Stomach (tissue), 9 donors: ENCODE data around the gene CHP2. TPM values are rescaled to one million over a fixed set of nuclear protein-coding genes. Genes with fewer than 3 reads are reported as not detected.

Source experiments
- DNase-seq, 2 donors: peaks; one replicate each; pipeline versions ENCODE4 v3.0.0 to v3.0.0-alpha.2; 2013 to 2019
- H3K27ac ChIP-seq, 5 donors: fragments of 200-600 bp in 4 of 5; sonication (generic) in 4 of 5; one replicate each; pipeline ENCODE4 v1.5.1; 2013 to 2019; ENCODE audit warnings: mild to moderate bottlenecking in 1 of 5, moderate library complexity in 1 of 5
- H3K27me3 ChIP-seq, 3 donors: fragments of 200-600 bp; sonication (generic); one replicate each; pipeline ENCODE4 v1.5.1; 2017 to 2019; ENCODE audit warnings: mixed run types in 1 of 3
- H3K36me3 ChIP-seq, 4 donors: fragments of 200-600 bp; sonication (generic); 1 replicate in 3 of 4; 2 replicates in 1 of 4; pipeline ENCODE4 v1.5.1; 2016 to 2019
- H3K4me1 ChIP-seq, 4 donors: fragments of 200-600 bp; sonication (generic); one replicate each; pipeline ENCODE4 v1.5.1; 2016 to 2019
- H3K4me3 ChIP-seq, 4 donors: fragments of 200-600 bp; sonication (generic) in 3 of 4; one replicate each; pipeline ENCODE4 v1.5.1; 2016 to 2019; ENCODE audit warnings: mild to moderate bottlenecking in 1 of 4
- H3K9me3 ChIP-seq, 4 donors: fragments of 200-600 bp; sonication (generic); one replicate each; pipeline ENCODE4 v1.5.1; 2016 to 2019
- CTCF ChIP-seq, 7 experiments: fragments of 450-650 bp in 4 of 7; fragments of 200-600 bp in 3 of 7; sonication (generic) in 3 of 7; IDR thresholded peaks; one replicate each; pipeline ENCODE4 v1.5.1; 2016 to 2019; ENCODE audit warnings: antibody characterized with exemption in 7 of 7, control low read depth in 2 of 7, mild to moderate bottlenecking in 1 of 7
- EP300 ChIP-seq: sonication (generic); formaldehyde crosslinking; IDR thresholded peaks from one replicate; pipeline ENCODE4 v1.6.1; 2017; ENCODE audit warnings: antibody characterized with exemption
- POLR2A ChIP-seq, 4 donors: fragments of 450-650 bp; IDR thresholded peaks; one replicate each; pipeline ENCODE4 v1.6.1; 2016; ENCODE audit warnings: antibody characterized with exemption in 4 of 4, control low read depth in 2 of 4, mild to moderate bottlenecking in 1 of 4, moderate library complexity in 1 of 4
- POLR2AphosphoS5 ChIP-seq, 3 donors: sonication (generic); formaldehyde crosslinking; IDR thresholded peaks; one replicate each; pipeline ENCODE4 v1.6.1; 2016; ENCODE audit warnings: antibody characterized with exemption in 3 of 3
- WGBS, 5 donors: extraction: QIAGEN DNeasy Blood & Tissue Kit in 3 of 5; methylation state at CpG; one replicate each; pipeline versions ENCODE4 v1.1.5 to v1.1.7; 2013 to 2018; 5-methylcytosine and 5-hydroxymethylcytosine counted together
- intact Hi-C: fragments of 100-400 bp; cut with DNase I; formaldehyde crosslinking; loops from one replicate; pipeline ENCODE4 v1.15.1; 2023; ENCODE audit warnings: low total_unique reads
- polyA plus RNA-seq, 3 donors: library from polyadenylated mRNA; stranded (reverse); fragments of 200-250 nt; gene quantifications; one replicate each; pipeline ENCODE4 v1.2.3, GENCODE V29; 2013
- total RNA-seq, 5 donors: library from RNA; depleted of rRNA; stranded (reverse); fragments of >200 nt; gene quantifications; one replicate each; pipeline versions ENCODE4 v1.1.0 to v1.2.3, GENCODE V29; 2014 to 2016
- donor health status: healthy with polysubstance abuse.
- donor health status: Bipolar disorder and iron deficiency.
- donor health status: healthy.

Gene CHP2
- total and polyA plus RNA-seq, 8 donors: 0.05 to 116 (median 1.0) TPM; not detected in 4

- no peaks in the 10 kb centered on the region for H3K4me1 ChIP-seq
- TF ChIP-seq EP300 (no peak), CTCF (IDR thresholded peaks at IDR 0.05) (no peak), POLR2AphosphoS5 (IDR thresholded peaks at IDR 0.05) (no peak), POLR2A (IDR thresholded peaks at IDR 0.05) (no peak)
- H3K4me3 ChIP-seq: no peak overlapping the region
- 71 to 79% (median 74%) methylated on average over 8 of the region's 8 CpGs for WGBS, 5 donors
- peaks cover 0 to 18% (median 9%) of the 10 kb centered on the region in 4 donors for H3K9me3 ChIP-seq
- H3K27ac ChIP-seq: no peak overlapping the region
- H3K27me3 ChIP-seq: peaks cover 0 to 7% (median 0%) of the 10 kb centered on the region in 3 donors
- no peak for DNase-seq
- no peaks in the 10 kb centered on the region for H3K36me3 ChIP-seq
- intact Hi-C loops: no loop called here
These were observed 30.6 kb upstream of the CHP2 start for GRCh38 chr16:23724096-23724784.

GRCh38 chr16:23724785-23725131, 30.1 kb upstream of the CHP2 start:
- WGBS, 5 donors: 69 to 76% (median 70%) methylated on average over 3 of the region's 3 CpGs
- TF ChIP-seq CTCF (IDR thresholded peaks at IDR 0.05) (no peak), POLR2AphosphoS5 (IDR thresholded peaks at IDR 0.05) (no peak), EP300 (no peak), POLR2A (IDR thresholded peaks at IDR 0.05) (no peak)

GRCh38 chr16:23726710-23727109, 28.1 kb upstream of the CHP2 start:
- Histone ChIP-seq H3K4me3 (no peak overlapping the region), H3K4me1 (peaks cover 0 to 7% (median 0%) of the 10 kb centered on the region in 4 donors), H3K27ac (no peak overlapping the region), H3K9me3 (peaks cover 0 to 18% (median 9%) of the 10 kb centered on the region in 4 donors), H3K36me3 (no peaks in the 10 kb centered on the region), H3K27me3 (peaks cover 0 to 14% (median 0%) of the 10 kb centered on the region in 3 donors)
- DNase-seq: no peak
- WGBS, 5 donors: 82 to 92% (median 88%) methylated on average over 3 of the region's 3 CpGs
- intact Hi-C loops: no loop called here
- no peak for TF ChIP-seq CTCF (IDR thresholded peaks at IDR 0.05)
- TF ChIP-seq POLR2A (IDR thresholded peaks at IDR 0.05): no peak
- TF ChIP-seq EP300: no peak
- no peak for TF ChIP-seq POLR2AphosphoS5 (IDR thresholded peaks at IDR 0.05)

More at GRCh38 chr16:23724785-23725131, 30.1 kb upstream of the CHP2 start:
- H3K9me3 ChIP-seq: peaks cover 0 to 18% (median 9%) of the 10 kb centered on the region in 4 donors
- intact Hi-C loops: no loop called here
- peaks cover 0 to 3% (median 0%) of the 10 kb centered on the region in 4 donors for H3K4me1 ChIP-seq
- no peak overlapping the region for H3K27ac ChIP-seq
- no peak overlapping the region for H3K4me3 ChIP-seq
- no peaks in the 10 kb centered on the region for H3K36me3 ChIP-seq
- H3K27me3 ChIP-seq: peaks cover 0 to 7% (median 0%) of the 10 kb centered on the region in 3 donors
- DNase-seq: no peak

GRCh38 chr16:23728112-23728477, 26.7 kb upstream of the CHP2 start:
- intact Hi-C loops: no loop called here
- no peaks in the 10 kb centered on the region for H3K36me3 ChIP-seq
- peaks cover 0 to 5% (median 1%) of the 10 kb centered on the region in 4 donors for H3K9me3 ChIP-seq
- H3K27ac ChIP-seq: no peak overlapping the region
- 54 to 59% (median 57%) methylated on average over 10 of the region's 10 CpGs for WGBS, 5 donors
- H3K4me1 ChIP-seq: peaks cover 0 to 7% (median 0%) of the 10 kb centered on the region in 4 donors
- TF ChIP-seq POLR2AphosphoS5 (IDR thresholded peaks at IDR 0.05) (no peak), POLR2A (IDR thresholded peaks at IDR 0.05) (no peak), EP300 (no peak), CTCF (IDR thresholded peaks at IDR 0.05) (no peak)
- H3K27me3 ChIP-seq: peaks cover 0 to 14% (median 0%) of the 10 kb centered on the region in 3 donors
- no peak for DNase-seq
- no peak overlapping the region for H3K4me3 ChIP-seq
